Mammary epithelial cell (primary cell): ENCODE results near the gene NBEAL2.

Experiments used
- CTCF ChIP-seq, 2 donors: IDR thresholded peaks in 1 of 2; conservative IDR thresholded peaks in 1 of 2; 2 replicates each; pipeline ENCODE4 v1.5.1; 2011 to 2012; ENCODE audit warnings: inconsistent platforms in 2 of 2, low read length in 2 of 2, mild to moderate bottlenecking in 2 of 2, control low read depth in 1 of 2, low read depth in 1 of 2; ENCODE audit not compliant: insufficient read depth in 1 of 2; ENCODE audit errors: extremely low read depth in 1 of 2
- EZH2 ChIP-seq: IDR thresholded peaks from 2 replicates; pipeline ENCODE4 v1.6.1; 2012; ENCODE audit warnings: low read length, inconsistent platforms, borderline replicate concordance

- TF ChIP-seq EZH2 (no peak), CTCF (conservative IDR thresholded peaks at IDR 0.05 in 1 of 2, IDR thresholded peaks at IDR 0.05 in 1 of 2; ENCODE audit: extremely low read depth in 1 of 2, insufficient read depth in 1 of 2, low read depth in 1 of 2, low read length in 2 of 2) (no peak)
Measured at GRCh38 chr3:46946856-46947545, 32.5 kb upstream of the NBEAL2 start.
